HG03175 (cell line): ENCODE results near the gene RNF103.

ENCODE experiments used
- ATAC-seq: cut with Tn5 transposase; IDR thresholded peaks from one replicate; pipeline ENCODE4 v1.9.1; 2021; ENCODE audit warnings: mild to moderate bottlenecking, moderate library complexity; ENCODE audit not compliant: unreplicated experiment

RNF103 gene

DNA sequence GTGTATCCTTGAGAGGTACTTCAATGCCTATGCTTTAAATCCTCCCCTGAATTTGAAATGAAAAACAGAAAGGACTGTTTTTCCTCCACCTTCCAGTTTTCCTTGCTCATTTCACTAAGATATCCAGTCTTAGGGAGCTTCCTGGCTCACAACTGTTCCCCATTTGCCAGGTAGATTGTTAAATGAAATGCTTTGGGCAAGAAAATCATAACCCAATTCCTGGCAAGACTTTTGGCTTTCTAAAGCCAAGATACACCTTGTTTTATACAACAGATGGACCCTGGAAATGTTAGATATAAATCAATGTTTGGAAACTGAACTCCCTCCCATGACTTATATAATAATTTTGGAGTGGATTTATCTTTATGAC, 56.9 kb downstream of the RNF103 start:
- no peak for ATAC-seq

DNA sequence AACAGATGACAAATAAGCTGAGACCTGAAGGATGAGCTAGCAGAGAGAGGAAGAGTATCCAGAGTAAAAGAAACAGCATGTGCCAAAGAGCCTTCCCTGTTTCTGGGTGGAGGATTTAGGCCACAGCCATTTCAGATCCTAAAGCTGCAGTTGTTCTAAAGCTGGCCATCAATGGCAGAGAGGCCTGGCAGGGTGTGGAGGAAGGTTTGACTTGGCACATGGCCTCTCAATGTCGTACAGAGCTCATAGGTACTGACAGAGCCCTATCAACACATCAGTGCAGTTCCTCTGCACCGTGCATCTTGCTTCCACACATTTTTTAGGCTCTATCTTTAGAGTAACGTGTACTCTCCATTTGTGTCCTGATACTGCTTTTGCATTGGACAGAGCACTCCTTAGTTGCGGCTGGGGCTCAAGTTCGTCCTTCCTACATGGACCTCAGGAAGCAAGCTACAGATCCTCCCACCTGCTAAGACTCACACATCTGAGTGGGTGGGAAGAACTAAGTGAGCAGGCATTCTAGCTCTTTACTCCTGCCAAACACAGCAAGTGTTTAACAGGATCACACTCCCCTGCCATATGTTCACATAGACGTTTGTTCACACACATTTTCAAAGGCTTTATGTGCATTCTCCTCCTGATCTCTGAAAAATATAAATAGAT, 57.4 kb downstream of the RNF103 start:
- no peak for ATAC-seq

GRCh38 chr2:86563650-86564061, 60.0 kb downstream of the RNF103 start:
- no peak for ATAC-seq

- peak; percentile 88 for ATAC-seq
Observed at GRCh38 chr2:86562922-86563649, 60.6 kb downstream of the RNF103 start, which contains the start of gene CHMP3. TSS of gene CHMP3 (minus strand) at chr2:86563443. CDS start at chr2:86563348, 95 bp downstream.

DNA sequence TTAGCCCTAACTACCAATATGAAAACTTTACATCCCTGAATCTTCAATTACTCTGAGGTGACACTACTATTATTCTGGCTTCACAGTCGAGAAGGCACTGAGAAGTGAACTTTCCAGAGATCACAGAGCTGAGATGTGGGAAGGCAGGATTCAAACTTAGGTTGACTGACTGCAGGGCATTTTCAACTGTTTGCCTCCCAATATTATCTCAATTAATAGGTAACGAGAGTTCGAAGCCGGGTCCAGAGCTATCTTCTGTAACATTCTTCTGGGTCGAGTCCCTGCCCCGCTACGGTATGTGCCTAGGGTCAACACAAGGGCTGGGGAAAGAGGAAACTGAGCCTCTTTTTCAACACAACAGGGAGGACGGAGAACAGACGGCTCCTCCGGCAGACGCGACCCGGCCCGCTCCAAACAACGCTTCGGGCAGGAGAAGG, 61.2 kb downstream of the RNF103 start:
- peak; percentile 24 for ATAC-seq

- no peak for ATAC-seq
Observed at GRCh38 chr2:86557836-86558235, 65.8 kb downstream of the RNF103 start.

- no peak for ATAC-seq
Observed at GRCh38 chr2:86556508-86556907, 67.2 kb downstream of the RNF103 start.
